ENCODE results near the gene DNAJC13.

- TF ChIP-seq GATA3 (IDR thresholded peaks at IDR 0.05; ENCODE audit: low read depth, low read length) (no peak), GATA2 (IDR thresholded peaks at IDR 0.05; ENCODE audit: low read depth, low read length) (no peak)
Observed at GRCh38 chr3:132530624-132531023, 113.3 kb downstream of the DNAJC13 start.

All from SH-SY5Y (cell line).